H9 (cell line): ENCODE data around the gene CHMP1A. TPM values are rescaled to one million over a fixed set of nuclear protein-coding genes. Genes with fewer than 3 reads are reported as not detected.

Experiments used
- DNase-seq: peaks from one replicate; pipeline ENCODE4 v3.0.0-alpha.2; 2017
- H2AFZ ChIP-seq: one replicate; pipeline ENCODE4 v1.6.1; 2013; ENCODE audit warnings: mild to moderate bottlenecking, low read length, control low read depth, moderate library complexity
- H2AK5ac ChIP-seq: 2 replicates; pipeline ENCODE4 v1.6.1; 2013; ENCODE audit warnings: low read length, control low read depth, mixed read lengths; ENCODE audit not compliant: insufficient read length
- H2BK120ac ChIP-seq: one replicate; pipeline ENCODE4 v1.6.1; 2013; ENCODE audit warnings: low read depth, mild to moderate bottlenecking, low read length, control low read depth, inconsistent platforms; ENCODE audit not compliant: poor library complexity, severe bottlenecking
- H2BK12ac ChIP-seq: 2 replicates; pipeline ENCODE4 v1.6.1; 2013; ENCODE audit warnings: low read length, control low read depth, mixed read lengths, low read depth; ENCODE audit not compliant: insufficient read length
- H2BK15ac ChIP-seq: 2 replicates; pipeline ENCODE4 v1.6.1; 2013; ENCODE audit warnings: low read depth, low read length, control low read depth
- H2BK20ac ChIP-seq: one replicate; pipeline ENCODE4 v1.6.1; 2013; ENCODE audit warnings: low read depth, mild to moderate bottlenecking, low read length, control low read depth, inconsistent platforms; ENCODE audit not compliant: poor library complexity, severe bottlenecking
- H2BK5ac ChIP-seq: 2 replicates; pipeline ENCODE4 v1.6.1; 2013; ENCODE audit warnings: low read length, control low read depth, mixed read lengths; ENCODE audit not compliant: insufficient read length
- H3K14ac ChIP-seq: 2 replicates; pipeline ENCODE4 v1.6.1; 2013; ENCODE audit warnings: low read length, control low read depth; ENCODE audit not compliant: insufficient read depth
- H3K18ac ChIP-seq: 2 replicates; pipeline ENCODE4 v1.6.1; 2013; ENCODE audit warnings: low read depth, mild to moderate bottlenecking, mixed read lengths, low read length, control low read depth; ENCODE audit not compliant: insufficient read length
- H3K23ac ChIP-seq: 2 replicates; pipeline ENCODE4 v1.6.1; 2013; ENCODE audit warnings: low read length, control low read depth, mixed read lengths, low read depth; ENCODE audit not compliant: insufficient read length
- H3K23me2 ChIP-seq: 2 replicates; pipeline ENCODE4 v1.6.1; 2013; ENCODE audit warnings: low read depth, mild to moderate bottlenecking, mixed read lengths, low read length, control low read depth; ENCODE audit not compliant: insufficient read length, poor library complexity, severe bottlenecking
- H3K27ac ChIP-seq: 2 replicates; pipeline ENCODE4 v1.5.1; 2013; ENCODE audit warnings: low read length, control low read depth, mixed read lengths, low read depth; ENCODE audit not compliant: insufficient read length
- H3K27me3 ChIP-seq: 2 replicates; pipeline ENCODE4 v1.6.1; 2013; ENCODE audit warnings: low read length, control low read depth, inconsistent platforms; ENCODE audit not compliant: insufficient read depth
- H3K4ac ChIP-seq: 2 replicates; pipeline ENCODE4 v1.6.1; 2013; ENCODE audit warnings: low read depth, mild to moderate bottlenecking, control low read depth, inconsistent platforms, low read length, moderate library complexity
- H3K4me1 ChIP-seq: 2 replicates; pipeline ENCODE4 v1.6.1; 2013; ENCODE audit warnings: low read length, control low read depth, inconsistent platforms; ENCODE audit not compliant: insufficient read depth
- H3K4me2 ChIP-seq: 2 replicates; pipeline ENCODE4 v1.6.1; 2013; ENCODE audit warnings: low read length, control low read depth, mixed read lengths; ENCODE audit not compliant: insufficient read length, insufficient read depth
- H3K56ac ChIP-seq: 2 replicates; pipeline ENCODE4 v1.6.1; 2013; ENCODE audit warnings: low read depth, mild to moderate bottlenecking, mixed read lengths, low read length, control low read depth; ENCODE audit not compliant: insufficient read length
- H3K79me1 ChIP-seq: 2 replicates; pipeline ENCODE4 v1.6.1; 2013; ENCODE audit warnings: low read depth, mild to moderate bottlenecking, moderate library complexity, low read length, control low read depth, inconsistent platforms; ENCODE audit not compliant: insufficient read depth, poor library complexity, severe bottlenecking
- H3K79me2 ChIP-seq: 2 replicates; pipeline ENCODE4 v1.6.1; 2013; ENCODE audit warnings: low read length, control low read depth, inconsistent platforms; ENCODE audit not compliant: insufficient read depth
- H3K9ac ChIP-seq: 2 replicates; pipeline ENCODE4 v1.6.1; 2013; ENCODE audit warnings: low read length, control low read depth, mixed read lengths; ENCODE audit not compliant: insufficient read length; ENCODE audit errors: extremely low read depth
- H3K9me3 ChIP-seq: one replicate; pipeline ENCODE4 v1.6.1; 2013; ENCODE audit warnings: low read depth, low read length, inconsistent platforms; ENCODE audit not compliant: control insufficient read depth
- H3T11ph ChIP-seq: one replicate; pipeline ENCODE4 v1.6.1; 2013; ENCODE audit warnings: mild to moderate bottlenecking, low read length, control low read depth, inconsistent platforms
- H4K20me1 ChIP-seq: one replicate; pipeline ENCODE4 v1.6.1; 2013; ENCODE audit not compliant: control insufficient read depth, insufficient read length, insufficient read depth
- H4K5ac ChIP-seq: 2 replicates; pipeline ENCODE4 v1.6.1; 2013; ENCODE audit warnings: low read depth, mild to moderate bottlenecking, mixed read lengths, low read length, control low read depth; ENCODE audit not compliant: insufficient read length
- H4K8ac ChIP-seq: replicated peaks from 2 replicates; pipeline ENCODE4 v1.6.1; 2013; ENCODE audit warnings: low read length, control low read depth, mixed read lengths, low read depth; ENCODE audit not compliant: insufficient read length
- H4K91ac ChIP-seq: 2 replicates; pipeline ENCODE4 v1.6.1; 2013; ENCODE audit warnings: low read depth, mild to moderate bottlenecking, moderate library complexity, mixed read lengths, low read length, control low read depth; ENCODE audit not compliant: insufficient read length
- H3K27ac Mint-ChIP-seq, 3 experiments: 2 replicates in 2 of 3; 3 replicates in 1 of 3; pipeline ENCODE4 v1.8.0; 2020 to 2021; ENCODE audit warnings: mixed read lengths in 3 of 3, mild to moderate bottlenecking in 1 of 3, moderate library complexity in 1 of 3
- H3K27me3 Mint-ChIP-seq: 2 replicates; pipeline ENCODE4 v1.8.0; 2021; ENCODE audit warnings: low read depth, mild to moderate bottlenecking, moderate library complexity, mixed read lengths
- H3K36me3 Mint-ChIP-seq, 3 experiments: 2 replicates in 2 of 3; 3 replicates in 1 of 3; pipeline ENCODE4 v1.8.0; 2020 to 2021; ENCODE audit warnings: low read depth in 3 of 3, mixed read lengths in 3 of 3; ENCODE audit not compliant: insufficient read depth in 1 of 3
- H3K4me1 Mint-ChIP-seq, 2 experiments: 2 replicates each; pipeline ENCODE4 v1.8.0; 2020; ENCODE audit warnings: mixed read lengths in 2 of 2
- H3K4me3 Mint-ChIP-seq, 2 experiments: 2 replicates in 1 of 2; 3 replicates in 1 of 2; pipeline ENCODE4 v1.8.0; 2020 to 2021; ENCODE audit warnings: mild to moderate bottlenecking in 2 of 2, mixed read lengths in 2 of 2, moderate library complexity in 1 of 2
- H3K9me3 Mint-ChIP-seq, 2 experiments: 2 replicates in 1 of 2; 3 replicates in 1 of 2; pipeline ENCODE4 v1.8.0; 2020; ENCODE audit warnings: mild to moderate bottlenecking in 2 of 2, mixed read lengths in 2 of 2, moderate library complexity in 1 of 2
- CTCF ChIP-seq: fragments of 200-600 bp; sonication (generic); conservative IDR thresholded peaks from 3 replicates; pipeline ENCODE4 v1.8.0; 2021; ENCODE audit warnings: antibody characterized with exemption, mild to moderate bottlenecking
- WGBS: extraction: QIAGEN DNeasy Blood & Tissue Kit; methylation state at CpG from one replicate; pipeline ENCODE4 v1.1.7; 2013; ENCODE audit warnings: missing lambda C conversion rate, low lambda C conversion rate, mixed read lengths; ENCODE audit not compliant: insufficient read length; ENCODE audit errors: extremely low coverage; 5-methylcytosine and 5-hydroxymethylcytosine counted together
- total RNA-seq: library from RNA; stranded (reverse); gene quantifications from 2 replicates; pipeline ENCODE4 v1.2.1, GENCODE V29; 2021

Gene CHMP1A
- total RNA-seq, 1 experiment from 2014 or later: 89.6 TPM

GRCh38 chr16:89601906-89602272, 55.6 kb downstream of the CHMP1A start:
- Histone ChIP-seq H3K23ac (no peak overlapping the region), H2BK5ac (no peak overlapping the region), H3K9me3 (no peaks in the 10 kb centered on the region), H3K79me2 (no peaks in the 10 kb centered on the region), H3K9ac (no peak overlapping the region), H3K14ac (no peak overlapping the region), H2BK120ac (no peak overlapping the region), H2AK5ac (no peak overlapping the region), H3K56ac (no peak overlapping the region), H3T11ph (no peak overlapping the region), H3K18ac (no peak overlapping the region), H3K27me3 (no peaks in the 10 kb centered on the region), H3K79me1 (no peaks in the 10 kb centered on the region), H2BK15ac (no peak overlapping the region), H3K23me2 (no peaks in the 10 kb centered on the region), H3K4me1 (no peaks in the 10 kb centered on the region; the same call in 1 of the 2 replicates), H2BK12ac (no peak overlapping the region), H2BK20ac (no peak overlapping the region), H3K4me2 (no peak overlapping the region), H4K91ac (no peak overlapping the region), H3K27ac (no peak overlapping the region), H3K4ac (no peak overlapping the region), H4K8ac (no peak overlapping the region), H4K20me1 (no peaks in the 10 kb centered on the region), H4K5ac (no peak overlapping the region), H2AFZ (no peak overlapping the region)
- Mint-ChIP-seq H3K4me3 (no peak overlapping the region), H3K36me3 (no peaks in the 10 kb centered on the region), H3K27ac (no peak overlapping the region), H3K9me3 (no peaks in the 10 kb centered on the region; a peak in 1 of 5 replicates), H3K4me1 (peaks cover 5 to 12% of the 10 kb centered on the region in 2 experiments), H3K27me3 (peaks cover 4% of the 10 kb centered on the region)
- no peak for DNase-seq
- no peak for TF ChIP-seq CTCF
- no CpG with 5 or more reads among the region's 22 CpGs for WGBS
